22Rv1 (cell line): ENCODE data around the gene RNF114.

Source experiments
- CTCF ChIP-seq: fragments of 450-650 bp; IDR thresholded peaks from 2 replicates; pipeline ENCODE4 v1.5.1; 2017; ENCODE audit warnings: mild to moderate bottlenecking
- ZFX ChIP-seq: fragments of 450-650 bp; IDR thresholded peaks from 2 replicates; pipeline ENCODE4 v1.6.1; 2017; ENCODE audit warnings: antibody characterized with exemption, borderline replicate concordance

- TF ChIP-seq CTCF (no peak), ZFX (no peak)
Measured at GRCh38 chr20:49891476-49892110, 44.6 kb upstream of the RNF114 start.
